SIG-M5 treated with dmso at 0.1 percent for 504 hours (cell line): ENCODE data around the gene CEACAM4.
"Not testable (repeated sequence)": the region's sequence is repeated elsewhere in the genome, so short reads cannot be mapped to it uniquely, and the experiment has no call there.

Experiments used
- DNase-seq: peaks from one replicate; lab custom pipeline; 2025; ENCODE audit not compliant: unreplicated experiment; lab: John Stamatoyannopoulos, UW

Gene CEACAM4

GRCh38 chr19:41626877-41627276, at the start of gene CEACAM4:
Gene CEACAM4 (minus strand): TSS chr19:41627074. CDS start chr19:41626963, 111 bp downstream.
- peak; percentile 81 for DNase-seq

DNA sequence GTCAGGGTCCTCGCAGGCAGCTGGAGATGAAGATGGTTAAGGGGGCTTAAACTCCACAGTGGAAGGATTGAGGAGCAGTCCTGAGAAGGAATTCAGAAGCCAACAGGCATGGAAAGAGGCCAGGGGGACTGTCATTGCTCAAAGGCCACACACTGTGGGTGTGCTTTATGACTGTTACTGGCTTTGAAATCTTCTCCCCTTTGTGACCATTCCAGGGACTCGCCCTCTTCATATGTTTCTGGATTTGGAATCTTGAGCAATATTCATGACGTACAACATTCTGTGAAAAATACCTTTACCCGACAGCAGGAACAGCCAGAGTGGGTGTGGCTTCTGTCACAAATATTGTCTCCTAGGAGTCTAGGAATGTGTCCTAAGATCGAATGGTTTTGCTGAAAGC, 44.6 kb upstream of the CEACAM4 start:
- DNase-seq = no peak

DNA sequence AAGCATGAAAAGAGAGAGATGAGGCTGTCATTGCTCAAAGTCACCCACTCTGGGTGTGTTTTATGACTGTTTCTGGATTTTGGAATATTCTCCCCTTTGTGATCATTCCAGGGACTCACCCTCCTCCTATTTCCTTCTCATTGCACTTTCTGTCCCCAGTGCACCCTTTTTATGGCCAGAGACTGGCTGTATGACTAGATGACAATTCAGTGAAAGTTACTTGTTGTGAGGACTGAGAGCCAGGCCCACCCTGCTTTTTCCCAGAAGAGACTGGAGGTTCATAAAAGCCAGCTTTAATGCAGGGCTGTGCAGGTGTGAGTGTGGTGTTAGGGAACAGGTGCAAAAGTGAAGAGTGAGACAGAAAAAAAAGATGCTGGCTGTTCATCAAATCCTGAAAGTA, 43.9 kb upstream of the CEACAM4 start:
- no peak for DNase-seq

GRCh38 chr19:41668315-41668714, 41.4 kb upstream of the CEACAM4 start:
- DNase-seq = no peak

- DNase-seq = no peak
Observed at GRCh38 chr19:41666075-41666474, 39.2 kb upstream of the CEACAM4 start.

DNA sequence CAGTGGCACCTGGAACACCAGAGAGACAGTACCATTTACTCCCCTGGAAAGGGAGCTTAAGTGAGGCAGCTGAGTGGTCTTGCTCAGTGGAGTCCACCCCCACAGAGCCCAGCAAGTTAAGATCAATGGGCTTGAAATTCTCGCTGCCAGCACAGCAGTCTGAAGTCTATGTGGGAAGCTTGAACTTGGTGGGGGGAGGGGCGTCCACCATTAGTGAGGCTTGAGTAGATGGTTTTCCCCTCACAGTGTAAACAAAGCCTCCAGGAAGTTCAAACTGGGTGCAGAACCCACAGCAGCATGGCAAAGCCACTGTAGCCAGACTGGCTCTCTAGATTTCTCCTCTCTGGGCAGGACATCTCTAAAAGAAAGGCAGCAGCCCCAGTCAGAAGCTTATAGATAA, 30.3 kb upstream of the CEACAM4 start:
- no peak for DNase-seq

- DNase-seq = not testable (repeated sequence)
Observed at GRCh38 chr19:41656756-41657155, 29.9 kb upstream of the CEACAM4 start.

- DNase-seq = no peak
Observed at GRCh38 chr19:41652250-41652649, 25.4 kb upstream of the CEACAM4 start.

DNA sequence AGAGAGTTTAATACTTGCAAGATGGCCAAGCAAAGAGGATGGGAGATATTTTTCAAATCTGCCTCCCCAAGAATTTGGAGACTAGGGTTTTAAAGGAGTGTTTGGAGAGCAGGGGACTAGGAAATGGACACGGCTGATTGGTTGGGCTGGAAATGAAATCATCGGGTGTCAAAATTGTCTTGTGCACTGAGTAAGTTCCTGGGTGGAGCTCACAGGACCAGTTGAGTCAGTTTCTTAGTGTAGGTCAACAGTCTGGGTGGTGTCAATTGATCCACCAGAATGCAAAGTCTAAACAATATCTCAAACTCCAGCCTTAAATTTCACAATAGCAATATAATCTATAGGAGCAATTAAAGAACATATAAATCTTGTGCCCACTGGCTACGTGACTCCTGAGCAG, 23.0 kb upstream of the CEACAM4 start:
- no peak for DNase-seq

GRCh38 chr19:41646589-41647204, 19.8 kb upstream of the CEACAM4 start:
- no peak for DNase-seq

GRCh38 chr19:41641879-41642485, 15.1 kb upstream of the CEACAM4 start:
- peak; percentile 46 for DNase-seq

GRCh38 chr19:41638641-41639081, 11.8 kb upstream of the CEACAM4 start:
- DNase-seq = peak; percentile 79

- peak; percentile 68 for DNase-seq
Observed at GRCh38 chr19:41637484-41637883, 10.6 kb upstream of the CEACAM4 start.

DNA sequence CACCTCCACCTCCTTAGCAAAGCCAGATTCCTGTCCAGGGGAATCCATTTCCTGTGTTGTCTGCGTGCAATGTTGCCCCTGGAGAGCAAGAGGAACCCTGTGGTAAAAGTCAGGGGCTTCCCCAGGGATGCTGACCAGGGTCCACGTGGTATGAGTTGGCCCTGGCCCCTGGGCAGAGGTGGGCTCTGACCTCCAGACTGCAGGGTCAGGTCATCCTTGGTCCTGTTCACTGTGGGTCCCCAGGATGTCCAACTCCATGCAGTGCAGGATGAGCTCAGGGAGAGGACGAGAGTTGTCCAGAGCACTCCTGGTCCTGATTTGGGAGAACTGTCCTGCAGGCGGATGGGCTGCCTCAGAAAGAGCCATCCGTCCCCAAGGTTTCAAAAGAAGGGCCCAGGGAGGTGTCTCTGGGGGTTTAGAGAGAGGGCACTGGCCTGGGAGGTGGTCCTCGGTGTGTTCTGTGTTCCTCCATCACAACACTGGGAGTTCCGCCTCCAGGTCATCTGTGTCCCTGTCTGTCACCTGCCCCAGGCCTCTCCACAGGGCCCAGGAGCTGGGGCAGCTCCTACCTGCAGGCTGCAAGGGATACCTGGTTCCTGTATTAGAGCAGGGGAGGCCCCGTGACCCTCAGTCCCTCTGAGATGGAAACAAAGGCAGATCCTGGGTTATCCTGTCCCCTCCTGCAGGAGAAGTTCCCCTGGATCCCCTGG, 1.2 kb upstream of the CEACAM4 start:
- DNase-seq = no peak

DNA sequence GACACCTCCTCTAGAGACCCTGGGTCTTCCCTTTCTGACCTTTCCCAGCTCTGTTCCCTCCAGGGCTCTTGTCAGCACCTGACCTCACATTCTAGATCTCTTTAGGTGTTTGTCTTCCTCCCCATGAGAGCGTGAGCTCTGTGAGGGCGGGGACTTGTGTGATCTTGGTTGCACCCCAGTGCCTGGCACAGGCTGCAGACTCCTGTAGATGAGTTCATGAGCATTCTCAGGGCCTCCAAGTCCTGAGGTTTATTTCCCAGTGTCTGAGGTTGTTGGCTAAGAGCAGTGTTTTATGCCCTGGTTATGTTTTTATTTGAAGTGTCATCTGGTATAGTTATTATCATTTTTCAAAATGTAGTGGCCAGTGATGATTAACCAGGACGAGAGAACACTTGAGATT, 596 bp downstream of the CEACAM4 start:
- no peak for DNase-seq

DNA sequence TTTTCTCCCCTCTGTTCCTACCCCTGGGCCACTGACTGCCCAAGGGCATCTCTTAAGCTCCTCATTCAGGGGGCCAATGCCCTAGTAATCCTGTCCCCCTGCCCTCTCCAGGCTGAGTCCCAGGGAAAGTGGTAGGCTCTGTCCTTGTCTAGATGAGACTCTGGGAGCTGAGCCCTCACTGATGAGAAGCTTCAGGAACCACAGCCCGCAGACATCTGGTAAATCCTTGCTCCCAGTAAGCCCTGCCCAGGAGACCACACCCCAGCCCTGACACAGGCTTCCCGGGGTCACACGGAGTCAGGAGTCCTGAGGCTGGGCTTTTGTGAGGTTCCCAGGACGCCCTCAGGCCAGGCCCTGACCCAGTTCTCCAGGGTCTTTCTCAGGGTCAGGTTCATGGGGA, 1.9 kb downstream of the CEACAM4 start:
- DNase-seq = no peak

- no peak for DNase-seq
Observed at GRCh38 chr19:41624515-41624914, 2.4 kb downstream of the CEACAM4 start.

DNA sequence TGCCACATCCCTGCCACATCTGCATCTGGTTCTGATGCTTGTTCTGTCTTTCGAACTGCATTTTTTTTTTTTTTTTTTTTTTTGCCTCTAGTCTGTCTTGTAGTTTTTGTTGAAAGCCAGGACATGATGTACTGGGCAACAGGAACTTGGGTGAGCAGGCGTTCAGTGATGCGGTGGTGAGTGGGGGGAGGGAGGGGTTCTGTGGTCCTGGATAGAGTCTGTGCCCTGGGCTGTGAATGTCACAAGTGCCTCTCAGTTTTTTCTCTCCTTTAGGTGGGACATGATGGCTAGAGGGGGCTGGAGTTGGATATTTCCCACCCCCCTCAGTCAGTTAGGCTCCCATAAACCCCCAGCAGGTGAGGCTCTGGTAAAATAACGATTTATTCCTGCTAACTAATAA, 3.5 kb downstream of the CEACAM4 start:
- no peak for DNase-seq

DNA sequence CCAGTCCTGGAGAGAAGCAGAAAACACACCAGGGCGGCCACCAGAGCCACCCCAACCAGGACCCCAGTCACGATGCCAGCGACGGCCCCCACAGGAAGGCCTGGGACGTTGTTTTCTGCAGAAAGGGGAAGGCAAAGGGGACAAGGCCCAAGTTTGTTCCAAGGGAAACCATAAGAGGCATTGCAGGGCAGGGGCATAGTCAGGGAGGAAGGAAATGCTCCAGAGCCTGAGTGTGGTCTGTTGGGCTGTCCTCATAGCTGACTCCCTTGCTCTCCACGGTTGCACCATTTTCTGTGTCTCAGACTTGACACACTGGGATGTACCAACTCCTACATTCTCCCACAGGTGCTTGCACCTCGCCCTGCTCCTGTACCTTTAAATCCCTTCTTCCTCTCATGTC, 5.2 kb downstream of the CEACAM4 start:
- DNase-seq = peak; percentile 77

DNA sequence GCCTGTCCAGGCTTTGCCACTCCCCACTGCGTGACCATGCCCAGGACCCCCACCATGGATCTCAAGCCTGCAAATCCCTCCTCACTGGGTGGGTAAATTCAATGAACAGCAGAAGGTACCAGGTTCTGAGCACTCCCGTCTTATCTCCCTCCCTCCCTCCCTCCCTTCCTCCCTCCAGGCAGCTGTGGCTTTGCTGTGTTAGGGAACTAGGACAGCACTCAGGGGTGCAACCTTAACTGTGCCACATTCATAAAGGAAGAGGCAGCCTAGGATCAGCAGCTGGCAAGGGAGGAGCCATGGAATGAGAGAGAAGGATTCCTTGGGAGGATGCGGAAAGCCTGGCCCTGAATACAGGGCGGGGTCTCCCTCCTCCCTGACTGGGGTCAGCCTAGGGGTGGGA, 5.6 kb downstream of the CEACAM4 start:
- DNase-seq = peak; percentile 8

DNA sequence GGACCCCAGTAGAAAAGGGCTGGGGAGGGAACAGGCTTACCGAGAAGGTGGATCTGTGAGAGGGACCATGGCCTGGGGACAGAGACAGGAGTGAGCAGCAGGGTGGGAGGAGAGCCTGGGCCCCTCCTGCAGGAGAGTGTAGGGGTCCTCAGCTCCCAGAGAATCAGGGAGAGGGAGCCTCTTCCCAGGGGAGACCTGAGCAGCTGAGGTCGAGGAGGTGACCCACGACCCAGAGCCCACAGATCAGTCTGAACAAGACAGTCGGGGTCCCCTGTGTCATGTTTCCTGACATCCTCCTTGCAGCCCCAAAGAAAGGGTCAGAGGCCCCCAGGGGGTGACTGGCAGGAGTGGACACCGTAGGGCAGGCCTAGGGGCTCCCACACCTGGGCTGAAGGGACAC, 6.7 kb downstream of the CEACAM4 start:
- no peak for DNase-seq

GRCh38 chr19:41619018-41619556, 7.8 kb downstream of the CEACAM4 start:
- peak; percentile 68 for DNase-seq
